Myocyte (in vitro differentiated cells): Measurements from ENCODE around the gene P2RX3. TPM values are rescaled to one million over a fixed set of nuclear protein-coding genes. Genes with fewer than 3 reads are reported as not detected.

ENCODE experiments used
- DNase-seq: peaks from one replicate; pipeline ENCODE4 v3.0.0-alpha.2; 2012; ENCODE audit warnings: low read depth
- total RNA-seq: library from RNA; depleted of rRNA; stranded (reverse); fragments of >200 nt; gene quantifications from 2 replicates; pipeline ENCODE4 v1.2.3, GENCODE V29; 2014

Gene P2RX3
- total RNA-seq, 1 donor from 2014 or later = not detected

- DNase-seq = no peak
Observed at GRCh38 chr11:57368106-57368844, 30.1 kb downstream of the P2RX3 start.

DNA sequence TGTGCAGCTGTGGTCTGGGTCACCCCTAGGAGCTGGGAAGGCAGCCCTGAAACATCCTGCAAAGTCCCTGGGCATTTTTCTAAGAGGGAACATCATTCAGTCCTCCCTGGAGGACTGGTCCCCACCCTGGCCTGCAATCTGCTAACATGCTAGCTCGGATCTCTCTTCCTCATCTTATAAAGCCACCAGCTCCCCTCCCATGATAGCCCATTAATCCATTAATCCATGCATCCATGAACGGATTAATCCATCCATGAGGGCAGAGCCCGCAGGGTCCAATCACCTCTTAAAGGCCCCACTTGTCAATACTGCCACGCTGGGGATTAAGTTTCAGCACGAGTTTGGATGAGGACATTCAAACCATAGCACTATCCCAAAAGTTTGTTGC is 30.7 kb downstream of the P2RX3 start:
- no peak for DNase-seq

DNA sequence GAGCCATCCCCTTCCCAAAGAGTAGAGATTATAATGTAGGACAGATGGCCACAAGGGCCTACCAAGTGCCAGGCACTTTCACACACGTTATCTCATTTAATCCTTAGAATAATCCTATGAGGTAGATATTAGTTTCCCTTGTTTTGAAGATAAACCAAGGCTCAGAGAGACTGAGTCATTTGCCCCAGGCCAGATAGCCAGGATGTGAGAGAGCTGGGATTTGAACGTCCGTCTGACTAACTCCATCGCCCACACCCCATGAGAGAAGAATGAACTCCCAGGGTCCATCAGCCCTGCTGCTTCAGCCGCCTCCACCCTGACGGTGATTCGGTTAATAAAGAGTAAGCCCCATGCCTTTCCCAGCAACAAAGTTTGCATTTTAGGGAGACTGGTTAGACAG is 32.1 kb downstream of the P2RX3 start:
- no peak for DNase-seq

GRCh38 chr11:57370941-57371340 is 32.8 kb downstream of the P2RX3 start:
- no peak for DNase-seq

DNA sequence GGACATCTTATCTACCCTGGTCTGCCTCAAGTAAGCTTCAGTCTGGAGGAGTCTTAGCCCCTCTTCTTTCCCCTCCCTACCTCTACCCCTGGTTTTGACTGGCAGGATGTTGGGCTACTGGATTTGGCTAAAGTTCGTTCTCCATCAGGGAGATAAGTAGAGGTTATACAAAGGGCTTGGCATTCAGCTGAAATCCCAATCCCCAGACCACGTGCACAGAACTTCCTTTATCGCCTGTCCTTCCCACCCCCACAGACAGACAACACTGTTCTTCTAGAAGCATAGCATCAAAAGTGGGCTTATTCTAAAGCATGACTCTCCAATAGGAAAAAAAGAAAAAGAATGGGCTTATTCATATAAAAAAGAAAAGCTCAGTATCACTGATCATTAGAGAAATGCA is 35.0 kb downstream of the P2RX3 start:
- no peak for DNase-seq

GRCh38 chr11:57374966-57375365 is 36.8 kb downstream of the P2RX3 start:
- DNase-seq = no peak

DNA sequence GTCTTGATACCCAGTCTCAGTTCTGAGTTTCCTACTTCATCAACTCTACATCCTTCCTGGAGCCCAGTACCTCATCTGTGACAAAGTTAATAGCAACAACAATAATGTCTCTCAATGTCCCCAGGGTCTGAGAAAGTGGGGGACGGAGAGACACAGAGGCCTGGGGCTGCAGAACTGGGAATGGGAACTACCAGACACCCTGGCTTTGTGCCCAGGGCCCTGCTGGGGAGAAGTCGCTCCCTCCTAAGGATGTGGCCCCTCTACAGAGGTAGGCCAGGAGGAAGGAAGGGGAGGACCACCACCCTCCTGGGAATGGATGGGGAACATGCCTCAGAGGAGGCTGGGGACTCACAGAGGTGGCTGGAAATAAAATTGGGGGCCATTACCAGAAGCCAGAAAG is 37.3 kb downstream of the P2RX3 start:
- DNase-seq = no peak

- no peak for DNase-seq
Observed at GRCh38 chr11:57376095-57377090, 38.2 kb downstream of the P2RX3 start.

- DNase-seq = no peak
Observed at GRCh38 chr11:57377107-57377506, 39.0 kb downstream of the P2RX3 start.

DNA sequence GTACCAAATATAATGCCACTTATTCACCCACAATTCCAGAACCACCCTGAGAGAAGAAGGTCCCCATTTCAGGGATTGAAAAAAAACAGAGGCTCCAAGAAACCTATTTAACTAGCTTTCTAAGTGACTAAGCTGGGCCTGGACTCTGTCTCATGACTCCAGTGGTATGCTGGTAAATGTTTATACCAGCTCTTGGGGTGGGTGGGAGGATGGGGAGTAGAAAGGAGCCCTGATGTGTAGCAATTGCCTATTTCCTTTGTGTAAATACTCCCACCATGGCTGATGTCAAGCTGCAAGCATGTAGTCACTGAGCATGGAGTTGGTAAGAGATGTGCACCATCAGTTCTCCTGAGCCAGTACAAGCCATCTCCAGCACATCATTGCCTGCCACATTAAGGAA is 40.0 kb downstream of the P2RX3 start:
- no peak for DNase-seq

DNA sequence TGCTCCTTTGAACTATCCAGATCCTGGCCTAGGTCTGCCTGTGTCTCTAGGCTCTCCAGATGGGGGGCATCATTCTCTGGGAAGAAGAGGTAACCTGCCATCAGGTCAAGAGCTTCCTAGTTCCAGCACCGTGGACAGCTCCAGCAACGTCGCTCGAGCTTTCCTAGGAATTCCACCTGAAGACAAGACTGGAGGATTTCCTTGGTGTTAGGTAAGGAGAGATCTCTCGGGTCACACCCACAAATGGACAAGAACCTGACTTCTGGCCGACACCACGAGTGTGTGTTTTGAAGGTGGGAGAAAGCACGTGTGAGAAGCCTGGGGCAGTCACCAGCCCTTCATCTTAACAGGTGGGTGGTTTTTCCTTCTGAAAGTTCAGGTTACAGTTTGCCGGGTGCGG is 41.6 kb downstream of the P2RX3 start:
- peak; percentile 32 for DNase-seq

GRCh38 chr11:57380975-57381374 is 42.8 kb downstream of the P2RX3 start, which contains the start of gene PRG3:
TSS of gene PRG3 (minus strand) at chr11:57381150. CDS start at chr11:57380708, 442 bp downstream.
- DNase-seq = no peak

DNA sequence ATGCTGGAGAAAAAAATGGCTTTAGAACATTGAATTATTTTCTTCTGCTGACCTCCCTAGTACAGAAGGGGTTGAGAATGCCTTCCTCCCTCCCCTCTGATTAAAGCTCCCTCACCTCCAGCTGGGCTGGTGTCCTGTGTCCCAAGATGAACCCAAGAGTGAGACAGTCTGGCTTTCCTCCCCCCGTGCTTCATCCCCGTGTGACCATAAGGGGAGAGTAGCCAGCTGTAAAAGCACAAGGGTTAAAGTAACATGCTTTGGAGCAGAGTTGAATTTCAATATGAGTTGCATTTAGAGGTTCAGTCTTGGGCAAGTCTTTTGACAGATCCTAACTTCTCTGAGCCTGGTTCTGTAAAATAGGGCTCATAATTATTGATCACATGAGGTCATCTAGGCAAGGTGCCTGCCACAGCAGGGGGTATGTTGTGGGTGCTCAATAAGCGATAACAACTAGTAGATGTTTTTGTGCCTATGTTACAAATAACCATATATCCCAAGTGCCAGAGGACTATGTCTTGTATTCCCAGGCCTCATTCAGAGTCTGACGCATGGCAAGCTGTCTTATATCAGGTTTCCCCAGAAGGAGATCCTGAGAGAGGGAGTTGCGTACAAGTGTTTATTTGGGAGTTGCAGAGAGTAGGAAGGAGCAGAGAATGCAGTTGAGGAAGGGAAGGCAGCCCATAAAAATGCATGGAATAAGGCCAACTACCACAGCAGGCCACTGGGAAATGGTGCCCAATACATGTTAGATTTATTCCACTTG is 48.2 kb downstream of the P2RX3 start:
- DNase-seq = no peak

GRCh38 chr11:57387289-57388030 is 49.3 kb downstream of the P2RX3 start:
- DNase-seq = no peak

DNA sequence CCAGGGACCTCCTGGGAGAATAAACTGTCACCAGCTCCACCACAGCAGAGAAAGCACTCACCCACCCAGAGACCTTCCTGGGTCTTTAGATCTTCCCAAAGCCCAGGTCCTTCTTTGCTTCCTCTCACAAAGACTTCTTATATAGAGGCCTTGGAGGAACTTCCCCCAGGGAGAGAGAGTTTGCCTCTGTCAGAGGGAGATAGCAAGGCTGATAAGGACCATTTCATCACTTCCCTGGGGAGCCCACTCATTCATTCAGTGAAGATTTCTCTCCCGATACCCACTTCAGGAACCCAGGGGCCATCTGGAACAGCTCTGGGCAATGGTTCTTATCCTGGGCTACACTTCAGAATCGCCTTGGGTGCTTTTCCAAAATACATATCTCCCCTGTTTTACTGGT is 52.4 kb downstream of the P2RX3 start, which contains the start of gene PRG2:
Gene PRG2, minus strand, starts transcription at position 116 of the 400 bp plus-strand sequence. CDS start 706 bp downstream, outside the sequence.
- no peak for DNase-seq

DNA sequence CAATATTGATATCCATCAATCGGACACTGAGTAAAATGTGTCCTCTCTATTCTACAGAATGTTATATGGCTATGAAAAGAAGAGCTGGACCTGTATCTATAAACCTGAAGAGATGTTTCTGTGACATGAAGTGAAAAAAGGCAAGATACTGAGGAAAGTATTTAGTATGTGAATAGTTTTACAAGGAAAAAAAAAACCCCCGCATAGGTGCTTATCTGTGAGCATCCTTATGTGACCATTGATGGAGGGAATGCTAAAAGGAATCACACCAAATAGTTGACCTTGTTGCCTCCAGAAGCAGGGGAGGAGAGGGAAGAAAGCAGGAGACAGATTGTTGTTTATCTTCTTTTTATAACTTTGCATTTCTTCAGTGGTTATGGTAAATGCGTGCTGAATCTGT is 53.0 kb downstream of the P2RX3 start:
- DNase-seq = no peak

DNA sequence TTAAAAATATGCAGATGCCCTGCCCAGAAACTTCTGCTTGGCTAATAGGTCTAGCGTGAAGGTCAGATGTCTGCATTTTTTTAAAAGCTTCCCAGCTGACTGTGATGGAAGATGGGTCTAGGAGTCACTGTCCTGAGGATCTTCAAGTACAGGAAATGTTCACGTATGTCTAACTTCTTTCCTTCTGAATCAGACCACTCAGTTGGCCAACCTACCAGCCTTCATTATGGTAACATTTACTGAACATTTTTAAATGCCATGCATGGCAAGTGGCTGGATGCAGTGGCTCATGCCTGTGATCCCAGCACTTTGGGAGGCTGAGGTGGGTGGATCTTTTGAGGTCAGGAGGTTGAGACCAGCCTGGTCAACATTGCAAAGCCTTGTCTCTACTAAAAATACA is 53.4 kb downstream of the P2RX3 start:
- no peak for DNase-seq

GRCh38 chr11:57392066-57392762 is 54.1 kb downstream of the P2RX3 start:
- no peak for DNase-seq

DNA sequence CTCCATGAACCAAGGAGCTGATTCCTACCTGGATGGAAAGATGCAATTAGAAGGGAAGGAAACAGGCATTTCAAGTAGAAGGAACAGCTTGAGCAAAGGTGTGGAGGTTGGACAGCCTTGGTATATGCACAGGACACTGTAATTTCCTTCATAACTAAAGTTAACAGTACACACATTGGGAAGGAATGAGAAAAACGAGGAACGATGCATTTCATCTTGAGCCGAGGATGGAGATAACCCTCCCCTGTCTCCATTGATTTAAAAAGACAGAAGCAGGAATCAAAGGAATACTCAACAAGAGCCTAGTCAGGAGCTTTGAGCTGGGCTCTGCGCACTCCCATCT is 54.6 kb downstream of the P2RX3 start:
- DNase-seq = no peak
